ENCODE results near the gene PARN. TPM values are rescaled to one million over a fixed set of nuclear protein-coding genes. Genes with fewer than 3 reads are reported as not detected.
"Not testable (repeated sequence)": the region's sequence is repeated elsewhere in the genome, so short reads cannot be mapped to it uniquely, and the experiment has no call there.

The PARN gene
- total and polyA plus RNA-seq, 4 donors, result 12.3 to 44.4 (median 25.2) TPM

- Histone ChIP-seq H3K4me1 (ENCODE audit: control insufficient read depth in 5 of 5, insufficient read depth in 5 of 5, low read length in 5 of 5) (no peaks in the 10 kb centered on the region), H3K27ac (ENCODE audit: low read depth in 1 of 2, low read length in 1 of 2) (no peak overlapping the region), H3K27me3 (ENCODE audit: control insufficient read depth in 3 of 3, insufficient read depth in 3 of 3, low read length in 2 of 3) (no peaks in the 10 kb centered on the region), H3K9ac (ENCODE audit: insufficient read depth in 1 of 2, low read length in 2 of 2) (no peak overlapping the region), H3K36me3 (ENCODE audit: control insufficient read depth in 4 of 4, insufficient read depth in 4 of 4, low read length in 4 of 4) (no peaks in the 10 kb centered on the region), H3K4me3 (no peak overlapping the region), H3K9me3 (ENCODE audit: control insufficient read depth in 4 of 4, insufficient read depth in 3 of 4, low read length in 3 of 4) (no peaks in the 10 kb centered on the region)
- peak; percentile 6 for ATAC-seq (ENCODE audit: insufficient read depth, low FRiP score)
- WGBS, 2 donors, result 57 to 64% methylated on average over 37 to 43 of the region's 43 CpGs
- TF ChIP-seq, protein P1, sequence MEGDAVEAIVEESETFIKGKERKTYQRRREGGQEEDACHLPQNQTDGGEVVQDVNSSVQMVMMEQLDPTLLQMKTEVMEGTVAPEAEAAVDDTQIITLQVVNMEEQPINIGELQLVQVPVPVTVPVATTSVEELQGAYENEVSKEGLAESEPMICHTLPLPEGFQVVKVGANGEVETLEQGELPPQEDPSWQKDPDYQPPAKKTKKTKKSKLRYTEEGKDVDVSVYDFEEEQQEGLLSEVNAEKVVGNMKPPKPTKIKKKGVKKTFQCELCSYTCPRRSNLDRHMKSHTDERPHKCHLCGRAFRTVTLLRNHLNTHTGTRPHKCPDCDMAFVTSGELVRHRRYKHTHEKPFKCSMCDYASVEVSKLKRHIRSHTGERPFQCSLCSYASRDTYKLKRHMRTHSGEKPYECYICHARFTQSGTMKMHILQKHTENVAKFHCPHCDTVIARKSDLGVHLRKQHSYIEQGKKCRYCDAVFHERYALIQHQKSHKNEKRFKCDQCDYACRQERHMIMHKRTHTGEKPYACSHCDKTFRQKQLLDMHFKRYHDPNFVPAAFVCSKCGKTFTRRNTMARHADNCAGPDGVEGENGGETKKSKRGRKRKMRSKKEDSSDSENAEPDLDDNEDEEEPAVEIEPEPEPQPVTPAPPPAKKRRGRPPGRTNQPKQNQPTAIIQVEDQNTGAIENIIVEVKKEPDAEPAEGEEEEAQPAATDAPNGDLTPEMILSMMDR (IDR thresholded peaks at IDR 0.05; ENCODE audit: control extremely low read depth, extremely low read depth), result no peak
- DNase-seq, result no peak
These were observed 224.2 kb downstream of the PARN start for GRCh38 chr16:14405611-14406537.

- H3K4me3 ChIP-seq; H3K36me3 ChIP-seq (ENCODE audit: control insufficient read depth in 4 of 4, insufficient read depth in 4 of 4, low read length in 4 of 4); H3K27ac ChIP-seq (ENCODE audit: low read depth in 1 of 2, low read length in 1 of 2); DNase-seq; H3K27me3 ChIP-seq (ENCODE audit: control insufficient read depth in 3 of 3, insufficient read depth in 3 of 3, low read length in 2 of 3); H3K9ac ChIP-seq (ENCODE audit: insufficient read depth in 1 of 2, low read length in 2 of 2); H3K9me3 ChIP-seq (ENCODE audit: control insufficient read depth in 4 of 4, insufficient read depth in 3 of 4, low read length in 3 of 4); ATAC-seq (ENCODE audit: insufficient read depth, low FRiP score); H3K4me1 ChIP-seq (ENCODE audit: control insufficient read depth in 5 of 5, insufficient read depth in 5 of 5, low read length in 5 of 5): not testable (repeated sequence)
- 85 to 86% methylated on average over 8 of the region's 8 CpGs for WGBS, 2 donors
These were observed 227.1 kb downstream of the PARN start for GRCh38 chr16:14403001-14403389.

- not testable (repeated sequence) for H3K4me1 ChIP-seq (ENCODE audit: control insufficient read depth in 5 of 5, insufficient read depth in 5 of 5, low read length in 5 of 5); H3K9ac ChIP-seq (ENCODE audit: insufficient read depth in 1 of 2, low read length in 2 of 2); H3K27ac ChIP-seq (ENCODE audit: low read depth in 1 of 2, low read length in 1 of 2); H3K27me3 ChIP-seq (ENCODE audit: control insufficient read depth in 3 of 3, insufficient read depth in 3 of 3, low read length in 2 of 3); H3K36me3 ChIP-seq (ENCODE audit: control insufficient read depth in 4 of 4, insufficient read depth in 4 of 4, low read length in 4 of 4); DNase-seq; ATAC-seq (ENCODE audit: insufficient read depth, low FRiP score); H3K9me3 ChIP-seq (ENCODE audit: control insufficient read depth in 4 of 4, insufficient read depth in 3 of 4, low read length in 3 of 4); H3K4me3 ChIP-seq
- 87 to 92% methylated on average over 15 of the region's 15 CpGs for WGBS, 2 donors
These were observed 227.7 kb downstream of the PARN start for GRCh38 chr16:14402114-14403000.

DNA sequence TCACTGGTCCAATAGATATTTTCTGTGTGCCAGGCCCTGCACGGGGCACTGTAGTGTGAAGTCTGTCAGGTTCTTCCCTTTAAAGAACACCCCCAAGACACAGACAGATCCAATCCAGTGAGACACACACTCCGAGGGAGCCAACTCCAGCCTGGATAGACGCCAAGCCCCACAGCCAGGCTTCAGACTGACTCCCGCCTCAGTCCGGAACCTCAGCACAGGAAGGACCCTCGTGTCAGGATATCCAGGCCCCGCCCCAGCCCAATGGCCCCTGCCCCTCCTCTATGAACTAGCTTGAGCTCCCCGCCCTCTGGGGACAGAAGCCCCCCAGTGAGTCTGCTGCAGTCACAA, 228.4 kb downstream of the PARN start:
- not testable (repeated sequence) for H3K36me3 ChIP-seq (ENCODE audit: control insufficient read depth in 4 of 4, insufficient read depth in 4 of 4, low read length in 4 of 4); H3K9me3 ChIP-seq (ENCODE audit: control insufficient read depth in 4 of 4, insufficient read depth in 3 of 4, low read length in 3 of 4); H3K4me3 ChIP-seq; H3K9ac ChIP-seq (ENCODE audit: insufficient read depth in 1 of 2, low read length in 2 of 2); ATAC-seq (ENCODE audit: insufficient read depth, low FRiP score); H3K27ac ChIP-seq (ENCODE audit: low read depth in 1 of 2, low read length in 1 of 2); H3K27me3 ChIP-seq (ENCODE audit: control insufficient read depth in 3 of 3, insufficient read depth in 3 of 3, low read length in 2 of 3); H3K4me1 ChIP-seq (ENCODE audit: control insufficient read depth in 5 of 5, insufficient read depth in 5 of 5, low read length in 5 of 5)
- 49 to 75% methylated on average over 7 to 8 of the region's 8 CpGs for WGBS, 2 donors
- peak in 2 of 3 donors; percentile 19 to 38 for DNase-seq

DNA sequence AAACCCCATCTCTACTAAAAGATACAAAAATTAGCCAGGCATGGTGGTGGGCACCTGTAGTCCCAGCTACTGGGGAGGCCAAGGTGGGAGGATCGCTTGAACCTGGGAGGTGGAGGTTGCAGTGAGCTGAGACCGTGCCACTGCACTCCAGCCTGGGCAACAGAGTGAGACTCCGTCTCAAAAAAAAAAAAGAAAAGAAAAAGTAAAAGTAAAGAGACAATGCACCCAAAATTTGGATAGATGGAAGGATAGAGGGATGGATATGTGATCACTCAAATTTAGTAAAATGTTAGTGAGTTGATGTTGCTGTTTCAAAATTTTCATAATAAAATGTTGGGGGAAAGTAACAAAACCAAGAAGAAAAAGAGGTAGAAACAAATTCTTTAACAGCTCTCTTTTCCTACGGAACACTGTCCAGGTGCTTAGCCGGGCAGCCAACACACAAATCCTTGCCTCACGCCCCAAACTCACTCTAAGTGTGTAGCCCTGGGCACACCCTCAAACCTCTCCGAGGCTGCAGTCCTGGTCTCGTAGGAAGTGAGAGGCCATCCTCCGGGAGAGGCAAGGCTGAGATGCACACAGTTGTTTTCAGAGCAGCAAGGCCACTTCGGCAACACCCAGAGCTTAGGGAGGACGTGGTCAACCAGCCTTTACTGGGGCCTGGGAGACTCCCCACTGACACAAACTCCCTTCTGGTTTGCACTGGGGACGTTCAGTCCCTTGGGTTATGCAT, 228.9 kb downstream of the PARN start:
- not testable (repeated sequence) for H3K9me3 ChIP-seq (ENCODE audit: control insufficient read depth in 4 of 4, insufficient read depth in 3 of 4, low read length in 3 of 4); ATAC-seq (ENCODE audit: insufficient read depth, low FRiP score); H3K9ac ChIP-seq (ENCODE audit: insufficient read depth in 1 of 2, low read length in 2 of 2); DNase-seq; H3K27ac ChIP-seq (ENCODE audit: low read depth in 1 of 2, low read length in 1 of 2); H3K4me1 ChIP-seq (ENCODE audit: control insufficient read depth in 5 of 5, insufficient read depth in 5 of 5, low read length in 5 of 5); H3K4me3 ChIP-seq; H3K36me3 ChIP-seq (ENCODE audit: control insufficient read depth in 4 of 4, insufficient read depth in 4 of 4, low read length in 4 of 4); H3K27me3 ChIP-seq (ENCODE audit: control insufficient read depth in 3 of 3, insufficient read depth in 3 of 3, low read length in 2 of 3)
- 73 to 82% methylated on average over 12 of the region's 12 CpGs for WGBS, 2 donors

Measured in lung (tissue), 12 donors.